Stimulated activated CD4-positive, alpha-beta T cell treated with anti-CD3 and anti-CD28 coated beads, Interleukin-4, amount 100 ng/mL, for 24 hours (primary cell): ENCODE results near the gene ELL.

Source experiments
- DNase-seq: peaks from one replicate; pipeline ENCODE4 v3.0.0-alpha.2; 2020

ELL gene

GRCh38 chr19:18503971-18504885, 17.6 kb downstream of the ELL start:
- DNase-seq = no peak

- DNase-seq = no peak
Observed at GRCh38 chr19:18503337-18503970, 18.4 kb downstream of the ELL start.

GRCh38 chr19:18502638-18503294, 19.1 kb downstream of the ELL start:
- no peak for DNase-seq

- DNase-seq = no peak
Observed at GRCh38 chr19:18502246-18502637, 19.6 kb downstream of the ELL start.

GRCh38 chr19:18501832-18502231, 20.0 kb downstream of the ELL start:
- no peak for DNase-seq

GRCh38 chr19:18501351-18501750, 20.5 kb downstream of the ELL start:
- no peak for DNase-seq

GRCh38 chr19:18500799-18501198, 21.1 kb downstream of the ELL start:
- no peak for DNase-seq

GRCh38 chr19:18500376-18500775, 21.5 kb downstream of the ELL start:
- DNase-seq = no peak

- no peak for DNase-seq
Observed at GRCh38 chr19:18499055-18499775, 22.7 kb downstream of the ELL start.

GRCh38 chr19:18496980-18497256, 25.0 kb downstream of the ELL start:
- DNase-seq = no peak

GRCh38 chr19:18496167-18496979, 25.5 kb downstream of the ELL start:
- peak; percentile 62 for DNase-seq

GRCh38 chr19:18495204-18495911, 26.5 kb downstream of the ELL start:
- no peak for DNase-seq

GRCh38 chr19:18494267-18494607, 27.6 kb downstream of the ELL start:
- no peak for DNase-seq

- no peak for DNase-seq
Observed at GRCh38 chr19:18493440-18494266, 28.2 kb downstream of the ELL start.

GRCh38 chr19:18491995-18492953, 29.6 kb downstream of the ELL start:
- no peak for DNase-seq

GRCh38 chr19:18490728-18491127, 31.1 kb downstream of the ELL start:
- DNase-seq = no peak

- DNase-seq = no peak
Observed at GRCh38 chr19:18489627-18490184, 32.2 kb downstream of the ELL start.

GRCh38 chr19:18488838-18489626, 32.8 kb downstream of the ELL start:
- no peak for DNase-seq

- no peak for DNase-seq
Observed at GRCh38 chr19:18488403-18488723, 33.5 kb downstream of the ELL start.
